NT2/D1 (cell line): Measurements from ENCODE around the gene TBCD.

Source experiments
- SUZ12 ChIP-seq: IDR thresholded peaks from 2 replicates; pipeline ENCODE4 v1.6.1; 2011; ENCODE audit not compliant: insufficient read length, insufficient read depth; ENCODE audit errors: extremely low read depth
- YY1 ChIP-seq: IDR thresholded peaks from 2 replicates; pipeline ENCODE4 v1.6.1; 2011; ENCODE audit not compliant: insufficient read length, insufficient read depth

DNA sequence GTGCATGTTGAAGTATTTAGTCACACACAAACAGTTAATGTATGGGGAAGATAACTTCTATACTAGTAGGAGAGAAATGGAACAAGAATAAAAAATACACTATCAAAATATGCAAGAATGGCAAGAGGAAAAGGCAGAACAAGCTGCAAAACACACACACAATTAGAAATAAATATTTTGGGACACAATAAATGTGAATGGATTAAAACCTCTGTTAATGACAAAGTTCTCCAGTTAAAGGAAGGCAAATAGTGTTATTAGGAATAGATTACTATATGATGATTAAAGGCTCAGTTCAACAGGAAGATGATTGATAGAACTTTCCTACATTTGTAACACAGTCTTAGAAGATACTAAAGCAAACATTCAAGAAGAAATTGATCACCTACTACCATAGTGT lies 194.2 kb downstream of the TBCD start:
- TF ChIP-seq YY1: no peak
- TF ChIP-seq SUZ12: no peak
